ENCODE data around the gene CEP126. TPM values are rescaled to one million over a fixed set of nuclear protein-coding genes. Genes with fewer than 3 reads are reported as not detected.

The CEP126 gene
- total RNA-seq, 1 donor from 2014 or later: 6.5 TPM

DNA sequence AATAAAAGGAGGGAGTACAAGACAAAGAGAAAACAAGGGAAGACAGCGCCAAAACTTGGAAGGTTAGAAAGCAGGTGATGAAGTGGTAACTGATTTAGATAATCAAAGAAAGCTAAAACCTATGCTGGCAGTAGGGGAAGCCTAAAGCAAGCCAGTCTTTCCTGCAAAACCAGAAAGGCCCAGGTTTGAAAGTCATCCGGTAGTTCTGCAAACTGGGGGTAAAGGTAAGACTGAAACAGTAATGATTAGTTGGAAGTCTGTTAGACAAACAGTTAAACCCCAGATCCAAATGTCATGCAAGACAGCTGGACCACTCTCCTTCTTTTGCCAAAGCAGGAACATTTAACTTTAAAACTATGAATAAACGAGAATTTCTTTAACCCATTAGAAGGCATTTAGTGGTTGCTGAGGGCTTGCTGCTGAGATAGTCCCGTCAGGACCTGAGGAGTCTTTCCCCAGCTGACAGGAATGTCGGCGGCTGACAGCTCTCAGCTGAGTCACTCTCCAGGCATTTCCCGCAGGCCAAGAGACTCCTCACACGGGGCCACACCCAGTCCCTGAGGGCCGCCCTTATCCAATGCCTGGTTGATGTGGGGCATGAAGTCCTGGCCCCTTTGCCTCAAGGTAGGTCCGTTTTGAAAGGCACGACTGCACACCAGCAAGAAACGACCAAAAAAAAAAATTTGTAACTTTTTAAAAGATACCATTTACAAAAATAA lies 96.1 kb downstream of the CEP126 start:
- DNase-seq (ENCODE audit: low spot score): no peak

DNA sequence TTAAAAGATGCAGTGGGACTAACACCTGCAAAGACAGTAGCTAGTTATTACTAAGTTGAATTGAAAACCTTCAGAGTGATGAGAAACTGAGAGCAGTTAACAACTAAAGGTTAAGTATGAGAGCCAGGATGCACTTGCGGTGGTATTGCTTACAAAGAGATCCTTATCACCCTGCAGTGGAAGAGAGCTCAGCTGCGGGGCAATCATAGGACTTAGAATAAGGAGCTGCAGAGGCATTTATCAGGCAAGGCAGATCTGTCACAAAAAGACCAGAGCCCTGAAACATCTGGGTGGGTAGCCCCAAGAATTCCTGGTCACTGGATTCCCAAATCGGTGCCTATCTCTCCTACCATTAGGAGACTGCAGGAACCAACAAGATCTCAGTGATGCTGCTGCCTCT lies 98.1 kb downstream of the CEP126 start:
- no peak for DNase-seq (ENCODE audit: low spot score)

DNA sequence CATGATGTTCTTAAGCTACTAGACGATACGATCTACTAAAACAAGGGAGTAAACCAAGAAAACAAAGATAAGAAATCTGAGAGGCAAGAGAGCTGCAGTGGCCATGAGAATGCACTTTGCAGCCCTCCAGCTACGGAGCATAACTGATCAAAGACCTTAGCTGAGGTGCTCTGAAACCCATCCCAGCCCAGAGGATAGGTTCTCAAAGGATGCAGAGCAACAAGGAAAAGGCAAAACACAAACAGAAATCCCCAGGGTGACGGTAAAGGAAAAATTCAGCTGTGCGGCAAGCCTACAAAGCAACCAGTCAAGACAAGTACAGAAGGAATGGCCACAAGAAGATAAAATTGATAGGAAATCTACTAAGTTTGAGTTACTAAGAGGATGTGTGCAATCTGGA lies 99.9 kb downstream of the CEP126 start:
- no peak for DNase-seq (ENCODE audit: low spot score)

- no peak for DNase-seq (ENCODE audit: low spot score)
Observed at GRCh38 chr11:102017026-102017425, 102.2 kb downstream of the CEP126 start.

DNA sequence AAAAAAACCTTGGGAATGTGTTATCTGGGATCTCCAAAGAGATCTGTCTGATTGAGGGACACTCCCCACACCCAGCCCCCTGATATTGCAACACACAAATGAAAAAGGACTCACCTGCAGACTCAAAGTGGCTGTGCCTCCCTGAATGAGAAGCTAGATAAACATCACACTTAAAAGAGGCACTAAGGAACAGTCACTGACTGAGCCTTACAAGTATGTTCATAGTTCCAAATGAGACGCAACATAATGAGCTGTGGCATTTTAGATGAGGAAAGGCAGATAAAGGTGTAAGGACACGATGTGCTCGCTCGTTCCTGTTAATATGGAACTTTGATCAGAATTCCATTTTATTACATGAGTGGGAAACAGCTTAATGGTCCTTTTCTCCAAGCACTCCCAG lies 111.4 kb downstream of the CEP126 start:
- DNase-seq (ENCODE audit: low spot score): no peak

GRCh38 chr11:102026959-102027358 lies 112.1 kb downstream of the CEP126 start:
- no peak for DNase-seq (ENCODE audit: low spot score)

- no peak for DNase-seq (ENCODE audit: low spot score)
Observed at GRCh38 chr11:102036757-102037156, 121.9 kb downstream of the CEP126 start.

DNA sequence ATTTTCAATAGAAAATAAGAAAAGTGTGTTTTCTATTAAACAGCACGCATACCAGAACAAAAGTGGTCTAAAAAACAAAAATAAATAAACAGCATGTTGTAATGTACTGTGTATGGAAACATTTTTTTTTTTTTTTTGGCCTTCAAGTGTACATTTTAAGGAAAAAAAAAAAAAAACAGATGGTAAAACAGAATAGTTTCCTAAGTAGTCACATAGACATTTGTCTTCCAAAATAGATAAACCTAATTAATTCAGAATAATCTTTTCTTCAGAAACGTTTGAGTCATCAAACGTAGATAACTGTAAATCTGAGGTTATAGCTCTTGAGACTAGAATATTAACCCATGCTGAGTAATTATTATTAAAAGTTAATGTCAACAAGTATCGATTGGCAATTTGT lies 132.0 kb downstream of the CEP126 start:
- DNase-seq (ENCODE audit: low spot score): no peak

DNA sequence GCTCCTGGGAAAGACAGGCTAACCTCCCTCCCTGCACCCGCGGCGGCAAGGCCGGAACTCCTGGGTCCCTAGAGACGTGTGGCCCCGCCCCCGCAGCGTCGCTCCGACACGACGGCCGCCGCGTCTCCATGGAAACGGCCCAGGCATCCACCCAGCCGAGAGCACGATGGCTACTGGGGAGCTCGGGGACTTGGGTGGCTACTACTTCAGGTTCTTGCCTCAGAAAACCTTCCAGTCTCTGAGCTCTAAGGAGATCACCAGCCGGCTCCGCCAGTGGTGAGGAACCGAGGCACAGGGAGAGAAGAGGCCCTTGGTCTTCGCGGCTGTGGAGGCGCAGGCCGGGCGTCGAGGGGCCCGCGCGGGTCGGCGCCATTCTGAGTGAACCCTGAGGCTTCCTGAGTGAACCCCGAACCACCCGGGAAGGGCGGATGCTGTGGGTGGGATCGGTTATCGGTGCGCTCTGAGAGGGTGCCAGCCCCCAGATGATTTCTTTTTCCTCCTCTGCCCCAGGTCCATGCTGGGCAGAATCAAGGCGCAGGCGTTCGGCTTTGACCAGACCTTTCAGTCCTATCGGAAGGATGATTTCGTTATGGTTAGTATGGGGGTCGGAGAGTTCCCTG lies 132.6 kb downstream of the CEP126 start, which contains the start of gene CFAP300:
CFAP300 (plus strand) TSS at position 133 of the 620 bp plus-strand sequence; CDS start at position 167, 34 bp downstream.
- DNase-seq (ENCODE audit: low spot score): peak; percentile 91

Other genes with a start within 250 kb of the CEP126 start
- gene ANGPTL5, start 1.5 kb downstream of the CEP126 start, total RNA-seq: 0.58 TPM
- gene CFAP300, start 132.4 kb downstream of the CEP126 start, total RNA-seq: 3.0 TPM
- 135 TPM for gene YAP1, start 195.4 kb downstream of the CEP126 start, total RNA-seq